ENCODE measurements around the gene LY9. TPM values are rescaled to one million over a fixed set of nuclear protein-coding genes. Genes with fewer than 3 reads are reported as not detected.

LY9 gene
- total and polyA plus RNA-seq, 9 of the 15 experiments (the other 6 are each of a cell fraction or from before 2014, with no cell fraction given), result not detected

DNA sequence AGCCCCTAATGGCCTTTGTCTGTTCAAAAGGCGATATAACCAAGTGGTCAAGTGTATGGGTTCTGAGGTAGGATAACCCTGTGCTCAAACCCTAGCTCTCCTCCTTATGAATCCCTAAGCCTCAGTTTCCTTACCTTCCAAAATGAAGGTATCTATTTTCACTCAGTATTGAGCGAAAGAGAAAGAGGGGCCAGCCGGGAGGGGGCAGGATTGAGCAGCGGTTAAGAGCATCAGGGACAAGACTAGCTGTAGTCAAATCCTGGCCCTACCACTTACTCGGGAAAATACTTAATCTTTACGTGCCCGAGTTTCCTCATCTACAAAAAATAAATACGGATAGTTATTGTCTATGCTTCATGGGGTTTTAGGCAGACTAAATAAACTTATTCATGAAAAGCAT lies 25.7 kb downstream of the LY9 start (continued):
- TF ChIP-seq FOXA3 (CRISPR knock-in tag; conservative IDR thresholded peaks at IDR 0.05 in 1 of 2, IDR thresholded peaks at IDR 0.05 in 1 of 2) (no peak), ZNF507 (tag; conservative IDR thresholded peaks at IDR 0.05) (no peak)
- TF ChIP-seq, protein P1, sequence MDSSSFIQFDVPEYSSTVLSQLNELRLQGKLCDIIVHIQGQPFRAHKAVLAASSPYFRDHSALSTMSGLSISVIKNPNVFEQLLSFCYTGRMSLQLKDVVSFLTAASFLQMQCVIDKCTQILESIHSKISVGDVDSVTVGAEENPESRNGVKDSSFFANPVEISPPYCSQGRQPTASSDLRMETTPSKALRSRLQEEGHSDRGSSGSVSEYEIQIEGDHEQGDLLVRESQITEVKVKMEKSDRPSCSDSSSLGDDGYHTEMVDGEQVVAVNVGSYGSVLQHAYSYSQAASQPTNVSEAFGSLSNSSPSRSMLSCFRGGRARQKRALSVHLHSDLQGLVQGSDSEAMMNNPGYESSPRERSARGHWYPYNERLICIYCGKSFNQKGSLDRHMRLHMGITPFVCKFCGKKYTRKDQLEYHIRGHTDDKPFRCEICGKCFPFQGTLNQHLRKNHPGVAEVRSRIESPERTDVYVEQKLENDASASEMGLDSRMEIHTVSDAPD (CRISPR knock-in tag; IDR thresholded peaks at IDR 0.05), result no peak
- TF ChIP-seq, protein P2, sequence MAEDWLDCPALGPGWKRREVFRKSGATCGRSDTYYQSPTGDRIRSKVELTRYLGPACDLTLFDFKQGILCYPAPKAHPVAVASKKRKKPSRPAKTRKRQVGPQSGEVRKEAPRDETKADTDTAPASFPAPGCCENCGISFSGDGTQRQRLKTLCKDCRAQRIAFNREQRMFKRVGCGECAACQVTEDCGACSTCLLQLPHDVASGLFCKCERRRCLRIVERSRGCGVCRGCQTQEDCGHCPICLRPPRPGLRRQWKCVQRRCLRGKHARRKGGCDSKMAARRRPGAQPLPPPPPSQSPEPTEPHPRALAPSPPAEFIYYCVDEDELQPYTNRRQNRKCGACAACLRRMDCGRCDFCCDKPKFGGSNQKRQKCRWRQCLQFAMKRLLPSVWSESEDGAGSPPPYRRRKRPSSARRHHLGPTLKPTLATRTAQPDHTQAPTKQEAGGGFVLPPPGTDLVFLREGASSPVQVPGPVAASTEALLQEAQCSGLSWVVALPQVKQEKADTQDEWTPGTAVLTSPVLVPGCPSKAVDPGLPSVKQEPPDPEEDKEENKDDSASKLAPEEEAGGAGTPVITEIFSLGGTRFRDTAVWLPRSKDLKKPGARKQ (CRISPR knock-in tag; IDR thresholded peaks at IDR 0.05), result no peak

DNA sequence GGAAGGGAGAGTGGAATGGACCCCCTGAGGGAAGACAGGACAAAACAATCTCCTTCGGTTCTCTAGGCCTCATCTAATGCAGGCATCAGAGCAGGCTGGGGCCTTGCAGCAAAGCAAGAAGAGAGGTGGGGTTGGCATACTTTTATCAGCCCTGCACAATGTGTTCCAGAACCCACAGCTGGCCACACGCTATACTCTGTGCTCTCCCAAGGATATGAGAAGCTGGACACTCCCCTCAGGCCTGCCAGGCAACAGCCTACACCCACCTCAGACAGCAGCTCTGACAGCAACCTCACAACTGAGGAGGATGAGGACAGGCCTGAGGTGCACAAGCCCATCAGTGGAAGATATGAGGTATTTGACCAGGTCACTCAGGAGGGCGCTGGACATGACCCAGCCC lies 27.3 kb downstream of the LY9 start:
- no peak for DNase-seq (ENCODE audit: extremely low read depth in 1 of 4, low spot score in 3 of 4)
- POLR2A ChIA-PET, result no interaction called here
- H4K20me1 ChIP-seq (replicated peaks; ENCODE audit: control insufficient read depth, insufficient read depth, low read length), result no peaks in the 10 kb centered on the region
- no peak for ATAC-seq
- no peak overlapping the region for H3K4me3 ChIP-seq
- H3K79me2 ChIP-seq (ENCODE audit: control insufficient read depth, insufficient read depth, low read length), result no peaks in the 10 kb centered on the region
- 0% methylated on average over 2 of the region's 3 CpGs for WGBS (ENCODE audit: insufficient coverage, low coverage, missing lambda C conversion rate)
- FAIRE-seq, result no peak
- H3K4me2 ChIP-seq (ENCODE audit: insufficient read depth, low read length), result no peak overlapping the region
- in situ Hi-C loops (cut with MboI), result no loop called here
- CTCF ChIA-PET (ENCODE audit: low intra/inter-chr PET ratio), result no interaction called here
- intact Hi-C loops (cut with micrococcal nuclease), result no loop called here
- no peaks in the 10 kb centered on the region for H3K36me3 ChIP-seq (ENCODE audit: control insufficient read depth, insufficient read depth, low read length)
- no peak overlapping the region for H3K27ac ChIP-seq (ENCODE audit: extremely low read depth, low read depth, low read length)
- peaks cover 0 to 28% of the 10 kb centered on the region in 2 experiments; a peak in 2 of 5 replicates for H3K27me3 ChIP-seq (ENCODE audit: control insufficient read depth in 2 of 2, insufficient read depth in 2 of 2, low read length in 2 of 2)
- no peaks in the 10 kb centered on the region for H3K9me3 ChIP-seq (replicated peaks; ENCODE audit: control insufficient read depth, insufficient read depth, low read depth, low read length)
- no TSS peak for BruUV-seq (replicated peaks)
- H2AFZ ChIP-seq (ENCODE audit: low read depth, low read length), result no peak overlapping the region
- H3K9ac ChIP-seq (ENCODE audit: insufficient read depth in 1 of 2, low read depth in 2 of 2, low read length in 2 of 2), result no peak overlapping the region
- no peaks in the 10 kb centered on the region for H3K4me1 ChIP-seq (replicated peaks in 1 of 2; ENCODE audit: control insufficient read depth in 2 of 2, insufficient read depth in 2 of 2, low read length in 2 of 2)
- H3K9me1 ChIP-seq (ENCODE audit: control insufficient read depth, insufficient read depth, low read length), result no peaks in the 10 kb centered on the region
- TF ChIP-seq SMC3 (conservative IDR thresholded peaks at IDR 0.05; ENCODE audit: insufficient read depth, low read depth, low read length), result no peak
- TF ChIP-seq DNMT1 (IDR thresholded peaks at IDR 0.05), result no peak
- TF ChIP-seq TCF7 (IDR thresholded peaks at IDR 0.05; ENCODE audit: borderline replicate concordance), result no peak
- no peak for TF ChIP-seq MYNN (IDR thresholded peaks at IDR 0.05)
- TF ChIP-seq MYNN (CRISPR knock-in tag; IDR thresholded peaks at IDR 0.05), result no peak
- TF ChIP-seq CBFA2T3 (IDR thresholded peaks at IDR 0.05), result no peak
- TF ChIP-seq RFX5 (IDR thresholded peaks at IDR 0.05; ENCODE audit: low read depth, low read length), result no peak
- TF ChIP-seq HDAC6 (IDR thresholded peaks at IDR 0.05; ENCODE audit: low read depth, low read length), result no peak
- TF ChIP-seq, protein P3, sequence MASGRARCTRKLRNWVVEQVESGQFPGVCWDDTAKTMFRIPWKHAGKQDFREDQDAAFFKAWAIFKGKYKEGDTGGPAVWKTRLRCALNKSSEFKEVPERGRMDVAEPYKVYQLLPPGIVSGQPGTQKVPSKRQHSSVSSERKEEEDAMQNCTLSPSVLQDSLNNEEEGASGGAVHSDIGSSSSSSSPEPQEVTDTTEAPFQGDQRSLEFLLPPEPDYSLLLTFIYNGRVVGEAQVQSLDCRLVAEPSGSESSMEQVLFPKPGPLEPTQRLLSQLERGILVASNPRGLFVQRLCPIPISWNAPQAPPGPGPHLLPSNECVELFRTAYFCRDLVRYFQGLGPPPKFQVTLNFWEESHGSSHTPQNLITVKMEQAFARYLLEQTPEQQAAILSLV (tag; IDR thresholded peaks at IDR 0.05), result no peak
- TF ChIP-seq ZNF444 (CRISPR knock-in tag; IDR thresholded peaks at IDR 0.05), result no peak
- TF ChIP-seq NFIC (IDR thresholded peaks at IDR 0.05), result no peak
- no peak for TF ChIP-seq ZNF695 (CRISPR knock-in tag; IDR thresholded peaks at IDR 0.05)
- TF ChIP-seq MCM5 (IDR thresholded peaks at IDR 0.05; ENCODE audit: low read depth), result no peak
- no peak for TF ChIP-seq MEF2D (tag; conservative IDR thresholded peaks at IDR 0.05; ENCODE audit: low read depth)
- no peak for TF ChIP-seq SRSF7 (optimal IDR thresholded peaks at IDR 0.05; ENCODE audit: low read depth, low read length)
- TF ChIP-seq TARDBP (IDR thresholded peaks at IDR 0.05), result no peak
- TF ChIP-seq TAL1 (IDR thresholded peaks at IDR 0.05), result no peak

Measured in K562 (cell line).